Activated CD4-positive, alpha-beta T cell treated with anti-CD3 and anti-CD28 coated beads, Interleukin-2, amount 10 ng/mL, durations not matched to agents 7 days and 5 days (primary cell): ENCODE data around the gene WFIKKN2. TPM values are rescaled to one million over a fixed set of nuclear protein-coding genes. Genes with fewer than 3 reads are reported as not detected.

Source experiments
- CTCF ChIA-PET: fragments of 350-600 bp; sonication (Branson Sonifier 250); formaldehyde crosslinking; loops from one replicate; lab custom pipeline; 2021; ENCODE audit warnings: antibody characterized with exemption; lab: Charles Lee
- POLR2A ChIA-PET: fragments of 350-600 bp; sonication (Branson Sonifier 250); formaldehyde crosslinking; loops from one replicate; lab custom pipeline; 2021; ENCODE audit warnings: antibody characterized with exemption; lab: Charles Lee
- DNase-seq: peaks from one replicate; pipeline ENCODE4 v3.0.0-alpha.2; 2020
- H3K27ac Mint-ChIP-seq: one replicate; pipeline ENCODE4 v1.8.0; 2021; ENCODE audit warnings: mild to moderate bottlenecking, moderate library complexity, mixed read lengths
- H3K27me3 Mint-ChIP-seq: one replicate; pipeline ENCODE4 v1.8.0; 2021; ENCODE audit warnings: mixed read lengths
- H3K36me3 Mint-ChIP-seq: one replicate; pipeline ENCODE4 v1.8.0; 2021; ENCODE audit warnings: low read depth, mixed read lengths
- H3K4me1 Mint-ChIP-seq: one replicate; pipeline ENCODE4 v1.8.0; 2021; ENCODE audit warnings: mixed read lengths
- H3K4me3 Mint-ChIP-seq: one replicate; pipeline ENCODE4 v1.8.0; 2021; ENCODE audit warnings: mild to moderate bottlenecking, moderate library complexity, mixed read lengths
- H3K9me3 Mint-ChIP-seq: one replicate; pipeline ENCODE4 v1.8.0; 2021; ENCODE audit warnings: mixed read lengths
- total RNA-seq, 2 experiments: library from RNA; stranded (reverse); gene quantifications; one replicate each; pipeline ENCODE4 v1.2.3, GENCODE V29; 2021

Gene WFIKKN2
- total RNA-seq, 2 experiments from 2014 or later: not detected

- Mint-ChIP-seq H3K9me3 (no peaks in the 10 kb centered on the region), H3K27me3 (peaks cover 14% of the 10 kb centered on the region), H3K4me3 (no peak overlapping the region), H3K4me1 (peaks cover 4% of the 10 kb centered on the region), H3K36me3 (no peaks in the 10 kb centered on the region), H3K27ac (no peak overlapping the region)
- CTCF ChIA-PET: interaction anchor here (0.5 to 1.4 kb wide), 3 partner anchors 11 to 486 kb away, joined by 3 to 5 read pairs (median 4); no protein-coding TSS in a partner anchor
- DNase-seq: no peak
- POLR2A ChIA-PET: no interaction called here
These were observed 3.9 kb upstream of the WFIKKN2 start for GRCh38 chr17:50831471-50831928.

GRCh38 chr17:50832267-50832863 is 3.0 kb upstream of the WFIKKN2 start:
- CTCF ChIA-PET: interaction anchor here (1.4 to 2.4 kb wide), 2 partner anchors 10 to 11 kb away, joined by 3 to 9 read pairs; no protein-coding TSS in a partner anchor
- H3K36me3 Mint-ChIP-seq: no peaks in the 10 kb centered on the region

GRCh38 chr17:50832864-50833381 is 2.5 kb upstream of the WFIKKN2 start:
- no peak for DNase-seq
- Mint-ChIP-seq H3K36me3 (no peaks in the 10 kb centered on the region), H3K27ac (no peak overlapping the region), H3K27me3 (peaks cover 12% of the 10 kb centered on the region), H3K4me1 (peaks cover 4% of the 10 kb centered on the region), H3K4me3 (no peak overlapping the region), H3K9me3 (no peaks in the 10 kb centered on the region)
- ChIA-PET CTCF (interaction anchor here (1.4 to 2.4 kb wide), 2 partner anchors 9 to 11 kb away, joined by 3 to 9 read pairs; no protein-coding TSS in a partner anchor), POLR2A (no interaction called here)

More at GRCh38 chr17:50832267-50832863, 3.0 kb upstream of the WFIKKN2 start:
- H3K4me3 Mint-ChIP-seq: no peak overlapping the region
- no peak overlapping the region for H3K27ac Mint-ChIP-seq
- H3K4me1 Mint-ChIP-seq: peaks cover 4% of the 10 kb centered on the region
- peaks cover 12% of the 10 kb centered on the region for H3K27me3 Mint-ChIP-seq
- DNase-seq: no peak
- POLR2A ChIA-PET: no interaction called here
- H3K9me3 Mint-ChIP-seq: no peaks in the 10 kb centered on the region

DNA sequence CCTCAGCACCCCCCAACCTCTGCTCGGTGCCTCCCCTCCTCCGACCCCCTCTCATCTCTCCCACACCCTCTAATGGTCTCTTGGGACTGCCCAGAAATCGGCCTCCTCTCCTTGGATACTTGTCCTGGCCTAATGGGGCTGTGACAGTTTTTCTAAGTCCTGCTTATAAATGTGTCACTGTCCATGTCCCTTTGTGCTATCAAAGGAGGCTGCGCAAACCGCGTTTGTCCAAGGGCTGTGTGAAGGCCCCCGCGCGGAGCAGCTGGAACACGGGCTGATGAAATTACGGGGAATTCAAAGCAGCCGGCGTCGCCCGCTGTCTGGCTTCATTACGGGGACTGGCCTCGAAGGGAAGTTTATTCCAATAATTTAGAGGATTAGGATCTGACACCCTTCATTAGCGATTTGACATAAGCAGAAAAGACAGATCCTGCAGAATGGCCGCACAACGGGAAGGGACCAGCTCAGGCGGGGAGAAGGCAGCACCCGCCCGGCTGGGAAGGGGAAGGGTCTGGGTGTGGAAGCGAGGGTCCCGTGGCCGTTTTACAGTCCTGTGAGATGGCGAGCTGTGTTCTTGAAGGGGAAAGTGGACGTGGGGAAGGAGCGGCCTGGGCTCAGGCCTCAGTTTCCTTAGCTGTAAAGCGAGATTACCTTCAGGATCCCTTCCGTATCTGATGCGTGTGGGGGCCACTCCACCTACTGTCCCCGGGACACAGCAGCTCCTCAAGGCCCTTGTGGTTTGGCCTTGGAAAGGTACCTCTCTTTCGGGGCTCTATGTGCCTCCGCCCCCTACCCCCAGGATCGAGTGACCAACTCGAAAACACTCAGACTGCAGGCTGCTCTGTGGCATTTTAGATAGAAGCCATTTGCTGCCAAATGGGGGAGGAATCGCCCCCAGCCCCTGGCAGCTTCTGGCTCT is 1.6 kb upstream of the WFIKKN2 start:
- no peaks in the 10 kb centered on the region for H3K36me3 Mint-ChIP-seq
- no peak overlapping the region for H3K4me3 Mint-ChIP-seq
- POLR2A ChIA-PET: no interaction called here
- H3K4me1 Mint-ChIP-seq: peaks cover 4% of the 10 kb centered on the region
- no peaks in the 10 kb centered on the region for H3K9me3 Mint-ChIP-seq
- CTCF ChIA-PET: interaction anchor here (0.6 to 2.4 kb wide), 2 partner anchors 12 to 16 kb away, joined by 3 to 9 read pairs; no protein-coding TSS in a partner anchor
- H3K27ac Mint-ChIP-seq: no peak overlapping the region
- DNase-seq: no peak
- peaks cover 12% of the 10 kb centered on the region for H3K27me3 Mint-ChIP-seq

DNA sequence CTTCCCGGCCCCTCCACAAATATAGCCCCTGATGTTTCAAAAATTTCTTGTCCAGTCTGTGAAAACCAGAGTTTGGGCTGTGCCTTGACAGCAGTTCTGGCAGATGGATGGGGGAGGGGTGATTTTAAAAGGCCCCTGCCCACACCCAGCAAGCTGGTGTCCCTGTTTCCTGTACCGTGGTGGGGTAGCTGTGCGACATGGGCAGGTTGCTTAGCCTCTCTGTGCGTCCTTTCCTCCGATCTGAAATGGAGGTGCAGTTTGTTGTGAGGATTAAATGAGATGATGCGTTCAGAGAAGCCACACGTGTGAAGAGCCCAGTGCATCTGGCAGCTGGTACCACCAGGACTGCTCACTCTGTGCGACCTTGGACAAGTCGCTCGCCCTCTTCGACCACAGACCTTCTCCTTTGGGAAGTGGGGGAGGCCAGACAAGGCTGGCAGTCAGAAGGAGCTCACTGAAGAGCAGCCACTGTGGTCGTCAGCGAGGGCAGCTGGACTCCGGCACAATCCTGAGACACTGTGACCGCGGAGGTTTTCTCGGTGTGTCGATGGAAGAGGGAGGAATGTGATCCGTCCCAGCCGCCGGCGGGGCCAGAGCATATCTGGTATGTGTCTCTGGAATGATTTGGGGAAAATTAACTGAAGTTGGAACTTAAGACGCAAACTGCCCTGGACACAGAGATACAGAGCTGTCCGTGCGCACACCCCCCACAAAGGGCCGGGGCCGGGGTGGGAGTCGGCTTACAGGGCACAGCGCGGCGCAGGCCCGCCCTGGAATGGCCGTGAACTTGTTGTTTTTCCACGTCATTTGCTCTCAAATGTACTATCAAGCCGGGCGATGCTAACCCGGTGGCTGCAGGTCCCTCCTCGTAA is 721 bp upstream of the WFIKKN2 start:
- peaks cover 12% of the 10 kb centered on the region for H3K27me3 Mint-ChIP-seq
- H3K36me3 Mint-ChIP-seq: no peaks in the 10 kb centered on the region
- ChIA-PET CTCF (interaction anchor here (0.6 to 2.4 kb wide), 4 partner anchors 13 to 473 kb away, joined by 3 to 9 read pairs (median 4); no protein-coding TSS in a partner anchor), POLR2A (no interaction called here)
- H3K9me3 Mint-ChIP-seq: no peaks in the 10 kb centered on the region
- H3K4me1 Mint-ChIP-seq: no peaks in the 10 kb centered on the region
- no peak for DNase-seq
- H3K4me3 Mint-ChIP-seq: no peak overlapping the region
- no peak overlapping the region for H3K27ac Mint-ChIP-seq

DNA sequence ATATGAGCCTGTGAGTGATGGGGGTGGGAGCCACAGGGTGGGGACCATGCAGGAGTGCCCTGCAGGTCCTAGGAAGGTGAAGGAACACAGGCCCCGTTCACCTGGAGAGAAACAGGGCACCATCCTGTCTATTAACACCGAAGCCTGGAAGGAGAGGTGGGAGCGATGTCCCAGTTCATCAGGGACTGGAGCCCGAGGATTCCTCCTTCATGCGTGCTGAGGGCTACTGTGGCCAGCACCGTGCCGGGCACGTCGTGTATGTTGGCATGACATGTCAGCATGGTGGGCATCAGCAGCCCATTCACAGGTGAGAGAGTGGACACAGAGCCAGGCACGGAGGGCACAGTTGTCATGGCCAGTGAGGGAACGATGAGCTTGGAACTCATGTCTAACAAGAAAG is 1.4 kb downstream of the WFIKKN2 start:
- no peaks in the 10 kb centered on the region for H3K9me3 Mint-ChIP-seq
- H3K36me3 Mint-ChIP-seq: no peaks in the 10 kb centered on the region
- DNase-seq: no peak
- H3K4me1 Mint-ChIP-seq: peaks cover under 1% of the 10 kb centered on the region
- POLR2A ChIA-PET: no interaction called here
- no peak overlapping the region for H3K4me3 Mint-ChIP-seq
- CTCF ChIA-PET: interaction anchor here (1.7 kb wide), 1 partner anchor 50 kb away, joined by 4 read pairs; no protein-coding TSS in a partner anchor
- peaks cover 12% of the 10 kb centered on the region for H3K27me3 Mint-ChIP-seq
- H3K27ac Mint-ChIP-seq: no peak overlapping the region

DNA sequence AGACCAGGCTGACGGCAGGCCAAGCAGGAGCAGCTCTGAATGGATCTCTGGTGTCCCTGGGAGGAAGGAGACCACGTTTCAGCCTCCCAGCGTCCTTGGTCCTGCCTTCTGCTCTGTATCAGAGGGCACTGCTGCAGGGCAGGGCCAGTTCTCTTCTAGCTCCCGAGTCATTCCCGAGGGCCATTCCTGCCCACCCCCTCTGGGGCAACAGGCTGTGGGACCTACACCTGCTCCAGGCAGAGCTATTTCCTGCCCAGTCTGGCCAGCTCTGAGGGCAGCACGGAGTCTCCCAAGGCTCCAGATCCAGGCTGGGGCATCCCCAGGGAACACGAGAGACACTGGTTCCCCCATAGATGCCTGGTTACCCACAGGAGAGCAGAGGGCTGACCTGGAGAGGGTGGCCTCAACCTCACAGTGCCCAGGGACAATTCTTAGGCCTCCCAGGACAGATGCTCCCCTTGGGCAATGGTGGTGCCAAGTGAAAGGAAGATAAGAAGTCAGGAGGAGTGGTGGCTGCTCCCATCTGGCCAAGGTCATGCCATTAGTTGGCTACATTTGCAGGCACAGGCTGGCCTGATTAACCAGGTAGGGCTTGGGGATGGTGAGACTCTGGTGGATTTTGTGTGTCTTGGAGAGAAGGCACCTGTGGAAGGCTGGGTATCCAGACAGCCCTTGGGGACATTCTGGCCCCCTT is 2.0 kb downstream of the WFIKKN2 start:
- Mint-ChIP-seq H3K4me3 (no peak overlapping the region), H3K27me3 (peaks cover 12% of the 10 kb centered on the region), H3K36me3 (no peaks in the 10 kb centered on the region), H3K4me1 (peaks cover 2% of the 10 kb centered on the region), H3K9me3 (no peaks in the 10 kb centered on the region), H3K27ac (no peak overlapping the region)
- no peak for DNase-seq
- CTCF ChIA-PET: interaction anchor here (1.7 kb wide), 1 partner anchor 51 kb away, joined by 4 read pairs; no protein-coding TSS in a partner anchor
- POLR2A ChIA-PET: no interaction called here

GRCh38 chr17:50837980-50838954 is 2.9 kb downstream of the WFIKKN2 start:
- peaks cover 12% of the 10 kb centered on the region for H3K27me3 Mint-ChIP-seq
- H3K4me1 Mint-ChIP-seq: peaks cover 2% of the 10 kb centered on the region
- DNase-seq: no peak
- H3K27ac Mint-ChIP-seq: no peak overlapping the region
- ChIA-PET CTCF (interaction anchor here (0.9 to 1.7 kb wide), 4 partner anchors 22 to 73 kb away, joined by 3 to 7 read pairs (median 4); no protein-coding TSS in a partner anchor), POLR2A (no interaction called here)
- H3K36me3 Mint-ChIP-seq: no peaks in the 10 kb centered on the region
- no peaks in the 10 kb centered on the region for H3K9me3 Mint-ChIP-seq
- no peak overlapping the region for H3K4me3 Mint-ChIP-seq

- H3K36me3 Mint-ChIP-seq: no peaks in the 10 kb centered on the region
- H3K9me3 Mint-ChIP-seq: no peaks in the 10 kb centered on the region
- POLR2A ChIA-PET: no interaction called here
- peaks cover 2% of the 10 kb centered on the region for H3K4me1 Mint-ChIP-seq
- no peak overlapping the region for H3K27ac Mint-ChIP-seq
- no peak for DNase-seq
- CTCF ChIA-PET: interaction anchor here (0.9 to 4.0 kb wide), 6 partner anchors 12 to 75 kb away, joined by 3 to 27 read pairs (median 5); no protein-coding TSS in a partner anchor
- H3K4me3 Mint-ChIP-seq: no peak overlapping the region
- peaks cover 7% of the 10 kb centered on the region for H3K27me3 Mint-ChIP-seq
These were observed 4.4 kb downstream of the WFIKKN2 start for GRCh38 chr17:50839591-50840310.

- POLR2A ChIA-PET: no interaction called here
- Mint-ChIP-seq H3K36me3 (no peaks in the 10 kb centered on the region), H3K27me3 (peaks cover 5% of the 10 kb centered on the region), H3K4me1 (peaks cover 2% of the 10 kb centered on the region), H3K9me3 (no peaks in the 10 kb centered on the region), H3K4me3 (no peak overlapping the region), H3K27ac (no peak overlapping the region)
- no peak for DNase-seq
- CTCF ChIA-PET: interaction anchor here (1.0 to 4.0 kb wide), 3 partner anchors 10 to 57 kb away, joined by 3 to 27 read pairs (median 15); no protein-coding TSS in a partner anchor
These were observed 5.0 kb downstream of the WFIKKN2 start for GRCh38 chr17:50840311-50840851.
